Stomach smooth muscle (tissue), 2 donors: ENCODE measurements around the gene CD34.

Source experiments
- H3K27ac ChIP-seq: one replicate; pipeline ENCODE4 v1.7.0; 2013; ENCODE audit warnings: mild to moderate bottlenecking, low read length, inconsistent platforms
- H3K27me3 ChIP-seq, 2 donors: one replicate each; pipeline ENCODE4 v1.7.0; 2013; ENCODE audit warnings: low read length in 2 of 2; ENCODE audit not compliant: insufficient read depth in 2 of 2, control insufficient read depth in 1 of 2
- H3K36me3 ChIP-seq, 2 donors: one replicate each; pipeline ENCODE4 v1.7.0; 2013; ENCODE audit warnings: low read length in 2 of 2; ENCODE audit not compliant: control insufficient read depth in 2 of 2, insufficient read depth in 2 of 2
- H3K4me1 ChIP-seq: one replicate; pipeline ENCODE4 v1.7.0; 2013; ENCODE audit warnings: low read length; ENCODE audit not compliant: control insufficient read depth, insufficient read depth
- H3K4me3 ChIP-seq, 2 donors: one replicate each; pipeline ENCODE4 v1.7.0; 2013; ENCODE audit warnings: low read length in 2 of 2
- H3K9ac ChIP-seq, 2 donors: one replicate each; pipeline ENCODE4 v1.7.0; 2013; ENCODE audit warnings: low read length in 2 of 2, mild to moderate bottlenecking in 1 of 2
- H3K9me3 ChIP-seq, 2 donors: one replicate each; pipeline ENCODE4 v1.7.0; 2013; ENCODE audit warnings: low read length in 2 of 2; ENCODE audit not compliant: control insufficient read depth in 2 of 2
- donor health status: healthy.
- donor health status: Pancreatic carcinoma.

The CD34 gene

GRCh38 chr1:207852576-207853371, 58.2 kb downstream of the CD34 start:
- no peak overlapping the region for H3K27ac ChIP-seq
- H3K27me3 ChIP-seq, result no peaks in the 10 kb centered on the region
- no peak overlapping the region for H3K4me3 ChIP-seq
- no peaks in the 10 kb centered on the region for H3K9me3 ChIP-seq
- H3K9ac ChIP-seq, result no peak overlapping the region
- H3K4me1 ChIP-seq, result peaks cover 66% of the 10 kb centered on the region
- peaks cover 7 to 12% of the 10 kb centered on the region in 2 donors for H3K36me3 ChIP-seq

GRCh38 chr1:207851696-207852095, 59.2 kb downstream of the CD34 start:
- no peak overlapping the region for H3K4me3 ChIP-seq
- no peak overlapping the region for H3K27ac ChIP-seq
- H3K9ac ChIP-seq, result no peak overlapping the region
- peaks cover 67% of the 10 kb centered on the region for H3K4me1 ChIP-seq
- H3K36me3 ChIP-seq, result peaks cover 7 to 12% of the 10 kb centered on the region in 2 donors
- H3K9me3 ChIP-seq, result no peaks in the 10 kb centered on the region
- H3K27me3 ChIP-seq, result no peaks in the 10 kb centered on the region

GRCh38 chr1:207850621-207851407, 60.1 kb downstream of the CD34 start:
- no peaks in the 10 kb centered on the region for H3K9me3 ChIP-seq
- H3K27ac ChIP-seq, result peak overlapping the region; percentile 11
- peaks cover 7 to 10% of the 10 kb centered on the region in 2 donors for H3K36me3 ChIP-seq
- H3K27me3 ChIP-seq, result no peaks in the 10 kb centered on the region
- no peak overlapping the region for H3K9ac ChIP-seq
- H3K4me3 ChIP-seq, result no peak overlapping the region
- peaks cover 62% of the 10 kb centered on the region for H3K4me1 ChIP-seq

GRCh38 chr1:207849646-207850045, 61.3 kb downstream of the CD34 start:
- no peak overlapping the region for H3K27ac ChIP-seq
- H3K27me3 ChIP-seq, result no peaks in the 10 kb centered on the region
- H3K4me1 ChIP-seq, result peaks cover 70% of the 10 kb centered on the region
- H3K4me3 ChIP-seq, result peak overlapping the region in 1 of 2 donors; percentile 15
- no peak overlapping the region for H3K9ac ChIP-seq
- peaks cover 7 to 10% of the 10 kb centered on the region in 2 donors for H3K36me3 ChIP-seq
- no peaks in the 10 kb centered on the region for H3K9me3 ChIP-seq

GRCh38 chr1:207849016-207849415, 61.9 kb downstream of the CD34 start:
- H3K9me3 ChIP-seq, result no peaks in the 10 kb centered on the region
- no peak overlapping the region for H3K9ac ChIP-seq
- no peak overlapping the region for H3K4me3 ChIP-seq
- H3K27ac ChIP-seq, result no peak overlapping the region
- no peaks in the 10 kb centered on the region for H3K27me3 ChIP-seq
- H3K4me1 ChIP-seq, result peaks cover 66% of the 10 kb centered on the region
- H3K36me3 ChIP-seq, result peaks cover 7 to 10% of the 10 kb centered on the region in 2 donors

GRCh38 chr1:207848234-207848633, 62.7 kb downstream of the CD34 start:
- Histone ChIP-seq H3K9ac (no peak overlapping the region), H3K36me3 (peaks cover 7 to 10% of the 10 kb centered on the region in 2 donors), H3K27ac (peak overlapping the region; percentile 49)

GRCh38 chr1:207847116-207847515, 63.8 kb downstream of the CD34 start:
- Histone ChIP-seq H3K4me1 (peaks cover 61% of the 10 kb centered on the region), H3K4me3 (no peak overlapping the region), H3K36me3 (peaks cover 7 to 13% of the 10 kb centered on the region in 2 donors), H3K9me3 (no peaks in the 10 kb centered on the region), H3K27me3 (no peaks in the 10 kb centered on the region), H3K9ac (no peak overlapping the region), H3K27ac (no peak overlapping the region)

More at GRCh38 chr1:207848234-207848633, 62.7 kb downstream of the CD34 start:
- H3K4me3 ChIP-seq, result peak overlapping the region in 1 of 2 donors; percentile 22
- no peaks in the 10 kb centered on the region for H3K27me3 ChIP-seq
- no peaks in the 10 kb centered on the region for H3K9me3 ChIP-seq
- H3K4me1 ChIP-seq, result peaks cover 65% of the 10 kb centered on the region

- Histone ChIP-seq H3K27ac (no peak overlapping the region), H3K4me1 (peaks cover 48% of the 10 kb centered on the region), H3K36me3 (peaks cover 0 to 7% of the 10 kb centered on the region in 2 donors), H3K9ac (no peak overlapping the region), H3K9me3 (no peaks in the 10 kb centered on the region), H3K27me3 (no peaks in the 10 kb centered on the region), H3K4me3 (no peak overlapping the region)
Measured at GRCh38 chr1:207845109-207845508, 65.8 kb downstream of the CD34 start.

GRCh38 chr1:207844371-207844770, 66.6 kb downstream of the CD34 start:
- Histone ChIP-seq H3K27ac (no peak overlapping the region), H3K36me3 (peaks cover 0 to 7% of the 10 kb centered on the region in 2 donors), H3K9ac (no peak overlapping the region), H3K4me1 (peaks cover 43% of the 10 kb centered on the region), H3K27me3 (no peaks in the 10 kb centered on the region), H3K4me3 (no peak overlapping the region), H3K9me3 (no peaks in the 10 kb centered on the region)

- peak overlapping the region; percentile 1 for H3K27ac ChIP-seq
- H3K4me1 ChIP-seq, result peaks cover 46% of the 10 kb centered on the region
- peaks cover 0 to 3% of the 10 kb centered on the region in 2 donors for H3K36me3 ChIP-seq
- no peaks in the 10 kb centered on the region for H3K9me3 ChIP-seq
- no peak overlapping the region for H3K4me3 ChIP-seq
- H3K9ac ChIP-seq, result no peak overlapping the region
- H3K27me3 ChIP-seq, result no peaks in the 10 kb centered on the region
Measured at GRCh38 chr1:207842506-207842905, 68.4 kb downstream of the CD34 start.
